Measurements from ENCODE around the gene MLX.
"Not testable (repeated sequence)": the region's sequence is repeated elsewhere in the genome, so short reads cannot be mapped to it uniquely, and the experiment has no call there.

Gene MLX

DNA sequence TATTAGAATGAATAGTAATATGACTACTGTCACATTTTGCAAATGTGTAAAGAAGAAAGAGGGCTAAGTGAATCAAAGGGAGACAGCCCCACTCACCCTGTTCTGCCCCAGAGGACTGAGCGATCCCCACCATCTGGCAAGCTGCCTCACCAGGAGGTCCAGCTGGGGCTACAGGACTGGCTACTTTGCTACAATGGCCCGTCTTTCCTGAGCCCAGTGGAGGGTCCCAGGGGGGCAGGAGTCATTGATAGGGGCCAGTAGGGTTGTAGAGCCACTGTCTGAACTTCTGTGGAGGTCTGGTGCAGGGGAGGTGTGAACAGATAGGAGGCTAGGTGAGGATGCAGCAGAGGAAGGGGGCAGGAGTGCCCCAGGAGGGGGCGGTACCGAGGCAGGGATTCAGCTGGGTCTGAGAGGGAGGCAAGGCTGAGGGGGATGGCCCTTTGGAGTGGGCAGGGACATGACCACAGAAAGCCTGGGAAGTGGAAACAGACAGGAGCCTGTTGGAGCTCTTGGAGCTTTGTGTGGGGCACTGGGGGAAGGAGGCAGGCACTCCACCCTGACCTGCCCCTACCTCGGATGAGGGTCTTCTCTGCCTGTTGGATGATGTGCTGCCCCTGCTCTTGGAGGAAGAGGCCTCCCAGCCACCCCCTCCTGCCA, 10.8 kb upstream of the MLX start:
- not testable (repeated sequence) for DNase-seq

DNA sequence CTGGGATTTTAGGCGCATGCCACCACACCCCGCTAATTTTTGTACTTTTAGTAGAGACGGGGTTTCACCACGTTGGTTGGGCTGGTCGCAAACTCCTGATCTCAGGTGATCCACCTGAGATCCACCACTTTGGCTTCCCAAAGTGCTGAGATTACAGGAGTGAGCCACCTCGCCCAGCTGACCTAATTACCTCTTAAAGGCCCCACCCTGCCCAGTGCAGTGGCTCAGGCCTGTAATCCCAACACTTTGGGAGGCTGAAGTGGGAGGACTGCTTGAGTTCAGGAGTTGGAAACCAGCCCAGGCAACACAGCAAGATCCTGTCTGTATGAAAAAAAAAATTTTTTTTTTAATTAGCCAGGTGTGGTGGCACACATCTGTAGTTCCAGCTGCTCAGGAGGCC, 7.8 kb upstream of the MLX start:
- no peak for DNase-seq

DNA sequence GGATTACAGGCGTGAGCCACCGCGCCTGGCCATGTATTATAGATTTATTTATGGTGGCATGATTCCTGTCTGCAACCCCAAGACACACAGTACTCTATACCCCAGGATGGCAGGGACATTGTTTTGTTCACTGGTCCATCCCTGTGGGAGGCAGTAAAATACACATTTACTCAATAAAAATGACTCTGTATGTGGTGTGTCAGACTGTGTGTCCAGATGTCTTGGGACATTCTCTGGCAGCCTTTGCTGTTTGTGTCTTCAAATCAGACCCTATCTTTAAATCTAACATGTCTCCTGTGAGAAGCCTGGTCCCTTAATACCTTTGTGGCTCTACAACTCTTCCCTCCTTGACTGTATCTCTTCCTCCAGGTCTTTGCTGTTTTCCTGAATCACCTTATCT, 6.7 kb upstream of the MLX start:
- no peak for DNase-seq

DNA sequence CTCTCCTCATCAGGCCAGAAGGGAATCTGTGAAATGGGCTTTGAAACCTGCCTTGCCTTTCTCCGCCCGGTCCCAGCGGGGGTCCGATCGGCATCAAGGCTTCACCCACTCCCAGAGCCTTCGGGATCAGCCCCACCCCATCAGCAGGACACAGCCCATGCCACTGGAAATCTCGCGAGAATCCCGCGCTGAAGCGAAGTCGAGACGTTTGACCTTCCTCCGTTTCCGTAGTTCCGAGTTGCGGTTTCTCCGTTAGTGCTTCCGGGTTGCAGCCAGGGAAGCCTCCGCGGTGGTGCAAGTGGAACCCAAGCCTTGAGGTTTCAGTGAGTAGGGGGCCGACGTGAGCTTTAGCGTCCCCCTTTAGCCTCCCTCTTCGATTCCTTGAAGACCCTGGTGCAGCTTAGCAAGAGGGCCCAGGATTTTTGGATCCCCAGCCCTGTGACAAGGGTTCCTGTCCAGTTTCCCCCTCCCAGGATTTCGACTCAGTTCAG, 5.0 kb upstream of the MLX start, which contains the start of gene COASY:
TSS of gene COASY (plus strand) at position 252 of the 491 bp plus-strand sequence. CDS start 475 bp downstream, outside the sequence.
- peak; percentile 97 for DNase-seq

DNA sequence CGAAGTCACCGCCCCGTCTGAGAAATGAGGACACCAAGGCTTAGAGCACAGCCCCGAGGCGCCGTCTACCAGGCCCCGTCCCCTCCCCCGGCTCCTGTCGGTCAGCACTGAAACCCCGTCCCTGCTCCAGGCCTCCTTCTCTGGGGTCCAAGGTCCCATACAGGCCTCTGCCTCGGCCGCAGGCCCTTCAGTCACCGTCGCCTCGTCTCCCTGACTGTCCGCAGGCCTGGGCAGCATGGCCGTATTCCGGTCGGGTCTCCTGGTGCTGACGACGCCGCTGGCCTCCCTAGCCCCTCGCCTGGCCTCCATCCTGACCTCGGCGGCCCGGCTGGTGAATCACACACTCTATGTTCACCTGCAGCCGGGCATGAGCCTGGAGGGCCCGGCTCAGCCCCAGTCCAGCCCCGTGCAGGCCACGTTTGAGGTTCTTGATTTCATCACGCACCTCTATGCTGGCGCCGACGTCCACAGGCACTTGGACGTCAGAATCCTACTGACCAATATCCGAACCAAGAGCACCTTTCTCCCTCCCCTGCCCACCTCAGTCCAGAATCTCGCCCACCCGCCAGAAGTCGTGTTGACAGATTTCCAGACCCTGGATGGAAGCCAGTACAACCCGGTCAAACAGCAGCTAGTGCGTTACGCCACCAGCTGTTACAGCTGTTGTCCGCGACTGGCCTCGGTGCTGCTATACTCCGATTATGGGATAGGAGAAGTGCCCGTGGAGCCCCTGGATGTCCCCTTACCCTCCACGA, 4.3 kb upstream of the MLX start:
- DNase-seq = no peak

DNA sequence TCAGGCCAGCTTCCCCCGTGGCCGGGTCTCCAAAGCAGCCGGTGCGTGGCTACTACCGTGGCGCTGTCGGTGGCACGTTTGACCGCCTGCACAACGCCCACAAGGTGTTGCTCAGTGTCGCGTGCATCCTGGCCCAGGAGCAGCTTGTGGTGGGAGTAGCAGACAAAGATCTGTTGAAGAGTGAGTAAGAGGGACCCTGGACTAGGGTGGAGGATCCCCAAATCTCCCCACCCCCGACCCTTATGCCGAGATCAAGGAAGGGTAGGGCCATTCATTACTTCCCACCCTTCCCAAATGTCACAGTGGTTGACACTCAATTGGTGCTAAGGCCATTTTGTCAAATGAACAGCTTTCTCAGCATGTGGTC, 3.8 kb upstream of the MLX start:
- no peak for DNase-seq

DNA sequence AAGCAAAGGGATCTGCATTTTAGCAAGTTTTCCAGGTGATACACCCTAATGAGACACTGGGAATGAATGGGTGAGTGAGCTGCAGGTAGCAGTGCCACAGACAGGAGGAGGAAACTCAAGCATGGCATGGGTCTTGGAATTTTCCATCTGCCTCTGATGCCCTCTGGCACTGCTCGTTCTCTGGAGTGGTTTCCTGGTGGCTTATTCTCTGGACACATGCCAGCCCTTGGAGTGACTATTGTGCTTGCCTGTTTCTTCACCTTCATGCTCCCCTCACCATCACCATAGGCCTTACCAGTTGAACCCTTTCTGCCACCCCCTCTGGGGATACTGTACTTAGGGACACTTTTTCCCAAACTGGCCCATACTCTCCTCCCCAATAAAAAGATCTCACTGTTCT, 3.4 kb upstream of the MLX start:
- no peak for DNase-seq

DNA sequence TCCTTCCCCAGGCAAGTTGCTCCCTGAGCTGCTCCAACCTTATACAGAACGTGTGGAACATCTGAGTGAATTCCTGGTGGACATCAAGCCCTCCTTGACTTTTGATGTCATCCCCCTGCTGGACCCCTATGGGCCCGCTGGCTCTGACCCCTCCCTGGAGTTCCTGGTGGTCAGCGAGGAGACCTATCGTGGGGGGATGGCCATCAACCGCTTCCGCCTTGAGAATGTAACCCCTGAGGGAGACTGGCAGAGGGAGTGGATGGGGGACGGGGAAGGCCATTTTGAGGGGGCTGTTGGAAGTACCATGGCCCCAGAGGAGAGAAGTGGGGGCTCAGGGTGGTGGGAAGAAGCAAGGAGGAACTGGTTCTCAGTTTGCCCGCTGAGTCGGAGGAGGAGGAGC, 3.0 kb upstream of the MLX start:
- DNase-seq = no peak

DNA sequence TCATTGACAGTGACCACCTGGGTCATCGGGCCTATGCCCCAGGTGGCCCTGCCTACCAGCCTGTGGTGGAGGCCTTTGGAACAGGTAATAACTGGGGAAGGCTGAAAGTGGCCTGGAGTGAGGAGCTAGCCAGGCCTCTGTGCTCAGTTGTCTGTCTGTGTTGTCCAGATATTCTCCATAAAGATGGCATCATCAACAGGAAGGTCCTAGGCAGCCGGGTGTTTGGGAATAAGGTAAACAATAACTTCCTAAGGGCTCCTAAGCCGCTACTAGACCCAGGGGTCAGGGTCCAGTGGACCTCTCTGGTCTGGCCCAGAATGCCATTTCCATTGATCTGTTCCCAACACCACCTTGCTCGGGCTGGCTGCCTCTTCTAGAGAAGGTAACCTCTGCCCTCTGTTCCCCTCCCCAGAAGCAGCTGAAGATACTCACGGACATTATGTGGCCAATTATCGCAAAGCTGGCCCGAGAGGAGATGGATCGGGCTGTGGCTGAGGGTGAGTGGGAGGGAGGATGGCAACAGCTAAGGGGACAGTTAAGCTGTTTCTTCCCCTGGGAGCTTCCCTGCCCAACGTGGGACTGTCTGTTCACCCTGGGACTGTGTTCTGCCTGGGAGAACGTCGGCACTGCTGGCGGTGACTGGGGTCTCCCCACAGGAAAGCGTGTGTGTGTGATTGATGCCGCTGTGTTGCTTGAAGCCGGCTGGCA, 1.9 kb upstream of the MLX start:
- no peak for DNase-seq

DNA sequence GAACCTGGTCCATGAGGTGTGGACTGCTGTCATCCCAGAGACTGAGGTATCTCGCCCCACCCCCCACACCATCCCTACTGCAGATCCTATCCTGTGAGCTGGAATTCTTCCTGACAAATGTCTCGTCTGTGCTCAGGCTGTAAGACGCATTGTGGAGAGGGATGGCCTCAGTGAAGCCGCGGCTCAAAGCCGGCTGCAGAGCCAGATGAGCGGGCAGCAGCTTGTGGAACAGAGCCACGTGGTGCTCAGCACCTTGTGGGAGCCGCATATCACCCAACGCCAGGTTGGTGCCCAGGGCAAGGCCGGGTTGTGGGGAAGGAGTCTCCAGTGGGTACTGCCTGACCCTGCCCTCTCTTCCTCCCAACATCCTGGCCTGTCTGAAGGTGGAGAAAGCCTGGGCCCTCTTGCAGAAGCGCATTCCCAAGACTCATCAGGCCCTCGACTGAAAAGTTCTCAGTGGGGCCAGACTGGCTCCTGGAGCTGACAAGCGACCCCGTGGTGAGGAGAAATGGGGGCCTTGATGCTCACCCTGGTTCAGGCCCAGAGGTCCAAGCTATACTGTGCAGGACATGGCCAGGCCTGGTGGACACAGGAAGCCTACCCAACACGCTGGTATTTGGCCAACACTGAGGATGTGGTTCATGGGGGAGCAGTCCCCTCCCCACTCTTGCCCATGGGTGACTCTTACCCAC, 1.2 kb upstream of the MLX start:
- no peak for DNase-seq

DNA sequence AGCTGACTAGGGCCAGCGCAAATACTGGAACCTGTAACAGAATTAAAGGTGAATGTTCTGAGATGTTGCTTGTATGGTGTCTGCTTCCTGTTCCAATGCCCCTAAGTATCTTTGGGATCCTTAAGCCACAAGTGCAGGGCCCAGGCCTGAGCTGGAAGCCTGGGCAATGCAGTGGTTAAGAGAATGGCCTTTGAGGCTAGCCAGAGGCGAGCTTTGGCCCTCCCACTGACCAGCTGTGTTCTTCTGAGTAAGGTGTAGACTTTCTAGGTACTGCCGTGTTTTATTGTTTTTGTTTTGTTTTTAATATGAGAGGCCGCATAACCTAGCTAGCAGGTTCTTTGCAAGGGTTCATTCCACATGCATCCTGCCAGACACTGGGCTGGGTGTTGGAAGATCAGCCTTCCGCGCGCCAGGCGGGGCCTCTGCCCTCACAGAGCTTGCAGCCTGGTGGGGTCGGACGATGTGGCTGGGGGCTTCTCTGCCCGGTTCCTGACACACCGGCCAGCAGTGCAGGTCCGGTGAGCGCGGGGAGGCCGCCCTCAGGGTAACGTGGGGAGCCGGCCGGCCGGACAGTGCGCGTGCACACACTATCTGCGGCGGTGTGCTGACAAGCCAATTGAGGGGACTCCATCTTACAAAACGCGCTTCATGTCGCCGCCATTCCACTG, 551 bp upstream of the MLX start:
- no peak for DNase-seq

DNA sequence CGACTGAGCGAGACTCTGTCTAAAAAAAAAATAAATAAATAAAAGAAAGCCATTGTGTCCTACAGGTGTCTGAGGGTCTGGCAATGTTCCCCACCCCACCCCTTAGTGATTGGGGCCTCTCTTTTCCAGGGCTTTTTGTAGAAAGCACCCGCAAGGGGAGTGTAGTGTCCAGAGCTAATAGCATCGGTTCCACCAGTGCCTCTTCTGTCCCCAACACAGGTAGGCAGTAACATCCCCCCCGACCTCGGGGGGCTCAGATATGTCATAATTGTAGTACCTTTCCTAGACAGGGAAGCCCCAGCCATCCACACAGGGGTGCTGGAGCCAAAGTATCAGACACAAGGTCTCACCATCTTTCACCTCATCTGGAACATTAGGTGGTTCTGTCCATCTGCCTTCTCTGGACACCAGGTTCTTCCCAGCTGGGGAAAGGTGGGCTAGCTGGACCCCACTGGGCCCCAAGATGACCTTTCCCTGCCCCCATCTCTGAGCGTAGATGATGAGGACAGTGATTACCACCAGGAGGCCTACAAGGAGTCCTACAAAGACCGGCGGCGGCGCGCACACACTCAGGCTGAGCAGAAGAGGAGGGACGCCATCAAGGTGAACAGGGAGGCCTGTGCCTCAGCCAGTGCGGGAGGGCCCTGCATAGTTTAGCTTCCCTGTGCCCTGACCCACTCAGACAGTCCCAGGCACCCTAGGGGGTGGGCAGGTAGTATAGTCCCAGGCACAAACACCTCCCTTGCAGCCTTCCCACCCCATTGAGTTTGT, 1.6 kb downstream of the MLX start:
- no peak for DNase-seq

DNA sequence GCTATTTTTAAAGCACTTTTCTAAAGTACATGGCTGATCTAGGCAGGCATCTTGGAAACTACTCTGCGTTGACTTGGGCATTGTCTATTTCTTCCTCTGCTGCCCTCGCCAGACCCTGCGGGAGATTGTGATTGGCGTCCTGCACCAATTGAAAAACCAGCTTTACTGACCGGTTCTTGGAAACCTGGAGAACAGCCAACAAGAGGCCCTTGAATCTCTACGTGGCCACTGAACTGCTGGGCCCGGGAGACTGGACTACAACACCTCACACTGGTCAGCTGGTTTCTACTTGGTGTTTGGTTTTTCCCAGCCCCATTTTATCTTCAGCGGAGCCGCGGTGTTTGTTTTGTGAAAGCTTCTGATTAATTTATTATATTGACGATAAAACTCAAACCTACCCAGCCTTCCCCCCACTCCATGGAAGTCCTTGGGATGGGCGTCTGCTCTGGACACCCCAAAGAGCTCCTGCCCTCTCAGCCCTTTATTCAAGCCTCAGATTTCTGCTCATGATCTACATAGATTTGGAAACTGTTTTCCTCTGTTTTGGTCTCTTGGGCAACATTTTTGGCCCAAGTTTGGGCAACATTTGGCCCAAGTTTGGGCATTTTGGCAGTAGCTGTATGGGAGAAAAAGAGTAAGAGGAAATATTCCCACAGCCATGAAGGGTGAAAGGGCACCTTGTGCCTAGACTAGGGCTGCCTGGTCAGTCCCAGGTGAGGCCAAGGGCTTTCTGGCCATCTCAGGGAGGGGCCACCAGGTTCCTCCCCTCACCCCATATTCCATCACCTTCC, 4.7 kb downstream of the MLX start:
- DNase-seq = no peak

DNA sequence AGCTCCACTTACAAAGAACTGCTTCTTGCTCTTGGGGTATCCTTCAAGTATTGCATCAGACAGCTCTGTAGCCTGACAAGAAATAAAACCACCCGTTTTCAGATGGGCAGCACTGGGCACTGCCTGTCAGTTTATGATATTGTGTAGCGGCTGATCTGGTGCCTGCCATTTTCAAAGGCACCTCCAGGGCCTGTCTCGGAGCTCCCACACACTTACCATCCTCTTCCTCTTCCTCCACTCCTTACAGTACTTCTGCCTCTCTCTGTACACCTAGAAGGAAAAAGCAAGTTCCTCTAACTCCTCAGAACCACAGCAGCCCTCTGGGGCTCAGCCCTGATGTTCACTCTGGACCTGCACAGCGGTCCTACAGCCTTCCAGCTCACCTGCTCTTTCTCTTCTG, 6.2 kb downstream of the MLX start:
- DNase-seq = no peak

DNA sequence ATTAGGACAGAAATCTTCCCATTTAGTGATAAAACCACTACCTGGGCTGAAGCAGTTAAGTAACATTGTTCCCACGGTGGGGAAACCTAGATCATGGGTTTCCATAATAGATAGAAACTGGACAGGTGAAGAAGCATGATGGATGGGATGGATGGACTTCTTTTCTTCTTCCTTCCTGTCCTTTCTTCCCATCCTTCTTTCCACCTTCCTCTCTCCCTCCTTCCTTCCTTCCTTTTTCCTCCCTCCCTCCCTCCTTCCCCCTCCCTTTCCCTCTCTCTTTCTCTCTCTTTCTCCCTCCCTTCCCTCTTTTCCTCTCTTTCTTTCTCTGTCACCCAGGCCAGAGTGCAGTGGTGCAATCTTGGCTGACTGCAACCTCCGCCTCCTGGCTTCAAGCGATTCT, 7.6 kb downstream of the MLX start:
- no peak for DNase-seq

DNA sequence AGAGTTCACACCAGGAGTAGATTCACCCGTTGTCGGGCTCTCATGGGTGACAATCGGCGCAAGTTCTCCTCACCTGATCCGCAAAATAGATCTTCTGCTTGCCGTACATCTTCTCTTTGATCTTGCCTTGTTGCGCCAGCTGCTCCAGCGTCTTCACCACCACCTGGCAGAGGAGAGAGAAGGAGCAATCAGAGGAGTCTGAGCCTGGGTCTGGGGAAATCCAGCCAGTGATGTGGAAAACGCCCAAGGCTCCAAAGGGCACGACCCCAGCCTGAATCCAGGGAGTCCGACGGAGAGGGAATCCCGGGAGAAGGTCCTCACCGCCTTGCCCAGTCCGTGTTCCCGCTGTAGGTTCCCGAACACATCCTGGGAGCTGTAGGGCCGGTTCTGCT, 10.2 kb downstream of the MLX start:
- DNase-seq = no peak

DNA sequence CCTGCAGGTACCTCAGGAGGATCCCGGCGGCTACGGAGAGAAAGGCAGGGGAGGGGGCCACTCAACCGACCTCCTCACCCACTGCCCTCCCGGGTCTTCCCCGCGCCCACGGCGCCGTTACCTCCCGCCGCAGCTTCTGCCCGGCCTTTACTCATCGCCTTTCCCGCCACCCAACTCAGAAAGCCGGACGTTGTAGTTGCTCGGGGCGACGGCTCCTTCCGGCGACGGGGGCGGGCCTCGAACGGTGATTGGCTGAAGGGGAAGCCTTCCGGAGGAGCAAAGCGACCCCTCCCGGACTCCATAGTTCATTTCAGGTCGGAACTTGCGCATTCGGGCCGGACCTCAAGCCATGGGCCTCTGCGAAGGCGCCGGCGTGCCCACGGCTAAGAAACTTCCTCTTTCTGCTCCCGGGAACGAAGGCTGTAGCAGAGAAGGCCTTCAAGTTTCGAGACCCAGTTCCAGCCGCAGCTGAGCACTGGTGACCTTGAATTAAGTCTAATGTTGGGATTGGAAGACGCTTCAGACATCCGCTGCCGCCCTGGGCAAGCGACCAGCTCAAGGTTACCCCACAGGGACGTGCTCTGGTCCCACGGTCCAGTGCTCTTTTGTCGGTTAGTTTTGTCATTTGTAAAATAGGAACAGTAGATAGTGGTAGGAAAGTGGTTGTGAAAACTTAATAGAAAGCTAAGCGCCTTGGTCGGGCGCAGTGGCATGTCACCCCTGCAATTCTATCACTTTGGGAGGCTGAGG, 10.8 kb downstream of the MLX start, which contains the start of gene PSMC3IP:
TSS of gene PSMC3IP (minus strand) at position 198 of the 750 bp plus-strand sequence. CDS start at position 155, 43 bp downstream.
- DNase-seq = peak; percentile 97

DNA sequence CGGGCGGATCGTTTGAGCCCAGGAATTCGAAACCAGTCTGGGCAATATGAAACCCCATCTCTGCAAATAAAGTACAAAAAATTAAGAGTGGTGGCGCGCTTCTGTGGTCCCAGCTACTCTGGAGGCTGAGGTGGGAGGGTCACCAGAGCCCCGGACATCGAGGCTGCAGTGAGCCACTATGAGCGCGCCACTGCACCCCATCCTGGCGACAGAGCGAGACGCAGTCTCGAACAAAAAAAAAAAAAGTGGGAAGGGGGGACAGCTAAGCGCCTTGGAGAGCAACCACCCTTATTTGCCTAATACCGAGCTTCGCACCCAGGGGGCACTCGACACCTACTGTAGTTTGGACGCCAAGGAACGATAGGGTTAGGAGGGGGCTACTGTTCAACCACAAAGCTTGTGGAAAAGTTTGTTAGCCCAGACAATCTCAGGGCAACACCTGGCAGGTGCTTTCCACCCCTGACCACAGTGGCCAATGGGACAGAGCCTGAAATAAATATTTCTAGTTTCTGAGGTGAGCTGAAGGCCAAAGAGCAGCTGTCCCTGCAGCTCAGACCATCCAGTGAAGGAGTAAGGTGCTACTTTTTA, 11.5 kb downstream of the MLX start:
- peak; percentile 51 for DNase-seq

DNA sequence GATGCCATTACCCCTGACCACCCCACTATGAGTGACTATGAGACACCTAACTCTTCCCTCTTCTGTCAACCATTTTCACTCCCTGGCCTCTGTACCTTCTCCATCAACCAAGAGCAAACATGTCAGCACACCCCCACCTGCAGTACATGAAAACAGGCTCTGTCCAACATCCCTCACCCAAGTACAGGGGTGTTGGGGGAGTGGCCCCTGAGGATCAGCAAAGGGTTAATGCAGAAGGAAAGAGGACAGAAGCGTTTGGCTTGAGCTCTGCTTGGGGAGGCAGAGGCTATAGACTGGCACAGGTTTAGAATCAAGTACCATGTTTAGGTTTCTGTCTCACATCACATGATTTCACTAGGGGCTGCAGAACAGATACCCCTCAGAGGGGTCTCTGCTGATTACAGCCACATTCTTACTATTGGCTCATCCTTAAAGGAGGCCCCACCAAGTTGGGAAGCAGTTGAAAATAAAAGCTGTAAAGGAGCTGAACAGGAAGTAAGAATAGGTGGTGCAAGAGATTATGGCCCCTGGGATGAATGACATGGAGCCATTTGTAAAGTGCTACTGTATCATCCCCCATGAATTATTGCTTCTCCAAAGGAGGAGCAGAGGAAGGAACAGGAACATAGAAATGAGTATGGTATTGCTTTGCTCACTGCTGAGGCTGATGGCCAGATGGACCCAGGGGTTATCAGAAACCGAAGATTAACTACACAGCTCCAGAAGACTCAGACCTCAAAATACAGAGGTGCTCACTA, 13.1 kb downstream of the MLX start:
- DNase-seq = no peak

All from amniotic stem cell (primary cell).